T-helper 22 cell (primary cell): Measurements from ENCODE around the gene NXNL2.

Source experiments
- DNase-seq: peaks from one replicate; pipeline ENCODE4 v3.0.0-alpha.2; 2020; ENCODE audit warnings: low read depth

The NXNL2 gene

DNA sequence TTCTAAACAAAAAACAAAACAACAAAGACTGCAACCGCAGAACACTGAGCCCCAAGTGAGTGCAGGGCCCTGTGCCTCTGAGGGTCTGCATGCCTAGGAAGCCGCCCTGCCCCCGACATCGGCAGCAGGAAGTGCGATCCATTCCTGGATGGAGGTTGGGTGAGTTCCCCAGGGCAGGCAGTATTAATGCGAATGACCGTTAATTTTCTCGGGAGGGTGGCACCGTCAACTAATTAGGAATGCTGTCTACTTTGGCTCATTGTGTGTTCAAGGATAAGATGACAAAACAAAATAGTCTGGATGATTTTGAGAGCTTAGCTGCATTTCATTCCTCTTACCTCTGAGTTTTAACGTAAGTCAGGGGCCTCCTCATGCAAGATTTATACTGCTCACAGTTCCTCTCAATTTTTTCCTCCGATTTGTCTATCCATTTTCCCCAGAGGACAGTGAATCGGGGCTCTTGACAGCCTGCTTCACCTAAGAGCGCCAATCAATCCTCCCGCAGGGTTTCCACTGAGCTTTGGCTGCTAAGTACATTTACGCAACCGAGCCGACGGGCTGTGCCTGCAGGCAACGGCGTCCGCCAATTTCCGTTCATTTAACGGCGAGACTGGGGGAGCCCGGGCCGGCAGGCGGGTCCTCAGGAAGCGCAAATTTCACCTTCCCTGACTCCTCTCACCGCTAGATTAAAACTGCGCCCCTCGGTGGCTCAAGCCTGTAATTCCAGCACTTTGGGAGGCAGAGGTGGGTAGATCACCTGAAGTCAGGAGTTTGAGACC is 2.9 kb upstream of the NXNL2 start:
- DNase-seq, result no peak

DNA sequence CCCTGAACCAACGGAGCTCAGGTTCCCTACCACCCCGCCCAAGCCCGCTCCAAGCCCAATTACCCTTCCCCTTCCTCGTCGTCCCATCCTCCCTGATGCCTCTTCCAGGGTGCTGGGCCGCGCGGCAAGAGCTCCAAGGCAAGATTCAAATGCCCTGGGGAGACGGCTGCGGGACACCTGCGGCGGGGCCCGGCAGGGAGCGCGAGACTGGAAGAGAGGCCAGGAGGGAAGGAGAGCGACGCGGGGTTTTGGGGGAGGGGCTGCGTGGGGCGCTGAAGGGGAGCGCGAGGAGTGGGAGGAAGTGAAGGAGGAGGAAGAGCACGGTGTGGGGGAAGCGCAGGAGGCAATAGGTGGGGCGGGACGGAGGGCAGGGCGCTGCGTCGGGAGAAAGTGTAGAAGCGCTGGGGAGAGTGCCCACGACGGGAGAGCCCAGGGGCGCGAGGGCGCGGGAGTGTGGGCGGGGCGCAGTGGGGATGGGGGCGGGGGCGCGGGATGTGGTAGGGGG is 975 bp upstream of the NXNL2 start:
- DNase-seq, result no peak

GRCh38 chr9:88535226-88536022 is 446 bp downstream of the NXNL2 start:
- DNase-seq, result no peak

DNA sequence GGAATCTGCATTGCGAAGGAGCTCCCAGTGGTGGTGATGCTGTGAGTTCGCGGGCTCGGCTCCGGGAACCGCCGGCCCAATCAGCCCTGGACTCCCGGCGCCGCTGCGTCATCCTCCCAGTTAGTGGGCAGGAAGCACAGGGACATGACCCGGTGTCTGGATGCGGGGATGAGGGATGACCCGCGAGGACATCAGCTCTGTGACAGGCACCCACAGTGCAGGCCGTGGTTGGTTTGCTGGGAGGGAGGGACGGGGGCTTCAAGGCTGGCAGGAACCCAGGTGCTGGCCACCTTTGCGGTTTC is 996 bp downstream of the NXNL2 start:
- no peak for DNase-seq

- no peak for DNase-seq
These were observed 2.2 kb downstream of the NXNL2 start for GRCh38 chr9:88536951-88537760.

GRCh38 chr9:88537761-88538091 is 2.7 kb downstream of the NXNL2 start:
- no peak for DNase-seq

- DNase-seq, result no peak
These were observed 3.5 kb downstream of the NXNL2 start for GRCh38 chr9:88538311-88539085.

GRCh38 chr9:88539246-88539645 is 4.3 kb downstream of the NXNL2 start:
- no peak for DNase-seq

GRCh38 chr9:88540251-88540763 is 5.3 kb downstream of the NXNL2 start:
- DNase-seq, result no peak

GRCh38 chr9:88544245-88544644 is 9.3 kb downstream of the NXNL2 start:
- DNase-seq, result no peak

DNA sequence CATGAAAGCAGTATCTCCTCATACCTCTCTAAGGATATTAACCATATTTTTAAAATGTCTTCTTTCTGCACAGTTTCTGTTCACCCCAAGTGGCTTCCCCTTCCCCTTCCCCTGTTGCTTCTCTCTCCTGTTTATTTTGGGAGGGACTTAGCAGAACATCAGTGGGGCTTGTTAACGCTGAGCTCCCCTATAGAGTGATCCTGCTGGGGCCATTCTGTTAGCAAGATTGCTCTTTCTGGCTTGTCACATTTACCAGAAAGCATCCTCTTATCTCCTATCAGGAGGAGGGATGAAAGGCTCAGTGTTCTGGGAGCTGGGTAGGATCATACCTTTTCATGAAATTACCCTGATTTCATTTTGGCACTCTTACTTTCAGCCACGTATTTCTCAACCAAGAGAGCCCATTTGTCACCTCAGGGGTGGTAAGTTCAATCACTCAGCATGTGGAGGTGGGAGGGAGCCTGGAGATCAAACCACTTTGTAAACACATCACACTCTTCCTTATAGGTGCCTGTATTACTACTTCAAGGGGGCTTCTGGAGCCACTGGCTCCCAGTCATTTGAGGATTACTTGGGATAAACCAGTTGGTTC is 16.7 kb downstream of the NXNL2 start:
- DNase-seq, result no peak

DNA sequence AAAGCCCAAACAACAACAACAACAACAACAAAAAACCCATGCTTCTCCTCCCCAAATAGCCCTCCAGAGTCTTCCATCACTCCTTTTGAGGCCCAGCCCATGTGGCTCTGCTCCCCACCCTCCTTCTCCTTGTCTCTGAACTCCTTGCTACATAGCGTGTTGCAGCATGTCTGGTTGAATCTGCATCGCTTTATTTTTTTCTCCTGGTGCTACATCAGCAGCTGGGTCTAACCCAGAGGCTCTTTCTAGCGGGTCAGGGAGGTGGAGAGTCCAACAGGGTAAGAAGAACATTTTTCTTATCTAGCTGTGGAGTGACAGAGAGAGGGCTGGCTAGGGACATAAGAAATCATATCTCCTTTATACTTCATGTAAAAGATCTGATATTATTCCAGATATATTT is 18.4 kb downstream of the NXNL2 start:
- DNase-seq, result no peak

DNA sequence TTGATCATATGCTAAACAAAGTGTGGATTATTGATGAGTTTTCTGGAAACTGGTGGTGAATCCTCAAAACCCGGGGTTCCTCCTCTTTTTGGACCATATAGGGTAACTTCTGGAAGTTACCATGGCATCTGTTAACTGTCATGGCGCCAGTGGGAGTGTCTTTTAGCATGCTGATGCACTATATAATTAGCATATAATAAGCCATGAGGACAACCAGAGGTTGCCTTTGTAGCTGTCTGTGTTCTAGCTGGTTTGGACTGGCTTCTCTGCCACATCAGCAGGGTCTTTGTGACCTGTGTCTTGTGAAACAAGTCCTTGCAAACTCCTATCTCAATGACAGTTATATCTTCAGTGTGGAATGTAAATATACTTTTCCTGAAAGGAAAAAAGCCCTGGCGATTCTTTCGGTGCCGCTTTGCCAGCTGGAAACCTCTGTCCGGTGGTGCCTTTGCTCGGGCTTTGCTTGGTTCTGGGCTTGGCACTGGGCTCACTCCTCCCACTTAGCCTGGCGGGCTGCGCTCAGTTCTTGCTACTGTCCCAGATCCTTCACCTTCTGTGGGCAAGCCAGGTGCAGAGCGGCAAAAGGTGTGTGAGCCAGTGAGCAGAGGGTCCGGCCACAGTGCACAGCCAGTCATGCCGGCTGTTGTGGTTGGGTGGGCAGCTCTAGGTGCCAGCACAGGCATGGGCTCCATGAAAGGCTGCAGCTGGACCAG is 20.4 kb downstream of the NXNL2 start:
- DNase-seq, result no peak

- DNase-seq, result no peak
These were observed 24.7 kb downstream of the NXNL2 start for GRCh38 chr9:88559661-88560060.

DNA sequence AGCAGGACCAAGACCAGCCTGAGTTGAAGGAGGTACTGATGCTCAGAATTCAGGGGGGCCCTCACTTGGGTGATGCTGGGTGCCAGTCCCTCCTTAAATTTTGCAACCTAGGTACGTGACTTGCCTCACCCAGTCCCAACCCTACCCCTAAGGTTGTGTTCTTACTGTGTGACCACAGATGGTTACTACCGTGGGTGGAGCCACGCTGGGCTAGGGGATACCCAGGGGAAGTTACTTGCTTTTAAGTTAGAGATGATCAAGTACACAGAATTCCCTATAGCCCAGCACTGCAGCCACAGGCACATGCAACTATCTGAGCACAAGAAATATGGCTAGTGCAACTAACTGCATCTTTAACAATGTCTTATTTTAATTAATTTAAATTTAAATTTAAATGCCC is 32.9 kb downstream of the NXNL2 start:
- no peak for DNase-seq

DNA sequence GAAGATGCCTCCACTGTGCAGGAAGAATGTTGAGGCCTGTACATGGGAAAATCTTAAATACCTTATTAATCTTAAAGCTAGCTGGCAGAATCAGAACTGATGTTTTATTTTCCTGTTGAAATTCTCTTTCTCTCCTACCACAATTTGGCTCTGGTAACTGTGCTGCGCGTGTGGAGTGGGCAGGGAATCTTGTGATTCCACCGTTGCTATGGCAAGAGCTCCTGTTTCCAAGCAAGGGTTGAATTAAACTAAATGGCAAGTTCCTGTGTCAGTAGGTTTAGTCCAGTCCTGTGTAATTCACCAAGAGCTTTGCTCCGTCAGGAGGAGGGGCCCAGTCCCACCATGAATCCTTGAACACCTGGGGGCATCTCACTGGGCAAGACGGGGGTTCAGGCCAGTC is 36.4 kb downstream of the NXNL2 start:
- DNase-seq, result no peak

- no peak for DNase-seq
These were observed 37.7 kb downstream of the NXNL2 start for GRCh38 chr9:88572684-88573083.

DNA sequence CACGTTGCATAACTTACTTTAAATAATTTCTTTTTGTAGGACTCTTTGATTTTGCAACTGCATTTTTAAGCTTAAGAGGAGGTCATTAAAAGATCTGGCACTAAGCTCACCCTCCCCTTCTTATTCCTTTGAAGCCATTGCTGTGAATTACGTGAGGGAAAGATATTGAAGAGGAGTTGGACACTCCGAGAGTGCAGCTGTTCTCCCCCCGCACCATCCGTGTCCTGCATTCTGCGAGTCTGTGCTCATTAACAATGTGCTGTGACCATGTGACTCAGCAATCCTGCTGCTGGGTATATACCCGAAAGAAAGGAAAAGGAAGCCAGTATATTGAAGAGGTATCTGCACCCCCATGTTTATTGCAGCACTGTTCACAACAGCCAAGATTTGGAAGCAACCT is 40.0 kb downstream of the NXNL2 start:
- no peak for DNase-seq

GRCh38 chr9:88577256-88578120 is 42.5 kb downstream of the NXNL2 start:
- DNase-seq, result no peak
